IMR-90 (cell line): ENCODE results near the gene FBH1.

ENCODE experiments used
- BHLHE40 ChIP-seq: fragments of 150-350 bp; IDR thresholded peaks from 2 replicates; pipeline ENCODE4 v1.6.1; 2016; ENCODE audit warnings: mild to moderate bottlenecking, low read depth, low read length
- CEBPB ChIP-seq: IDR thresholded peaks from 2 replicates; pipeline ENCODE4 v1.6.1; 2012; ENCODE audit warnings: low read depth, low read length, improper control_type of control experiment
- CTCF ChIP-seq: conservative IDR thresholded peaks from 2 replicates; pipeline ENCODE4 v1.5.1; 2012; ENCODE audit warnings: mild to moderate bottlenecking, low read depth, low read length, improper control_type of control experiment
- FOS ChIP-seq: fragments of 150-350 bp; IDR thresholded peaks from 2 replicates; pipeline ENCODE4 v1.6.1; 2016; ENCODE audit warnings: low read depth, low read length
- MAFK ChIP-seq: IDR thresholded peaks from 2 replicates; pipeline ENCODE4 v1.6.1; 2012; ENCODE audit warnings: low read depth, low read length, improper control_type of control experiment
- NFE2L2 ChIP-seq: fragments of 150-350 bp; IDR thresholded peaks from 2 replicates; pipeline ENCODE4 v1.6.1; 2016; ENCODE audit warnings: low read depth, mild to moderate bottlenecking, low read length
- POLR2A ChIP-seq: IDR thresholded peaks from 2 replicates; pipeline ENCODE4 v1.6.1; 2012; ENCODE audit warnings: mild to moderate bottlenecking, low read depth, low read length
- RAD21 ChIP-seq: IDR thresholded peaks from 2 replicates; pipeline ENCODE4 v1.6.1; 2012; ENCODE audit warnings: low read length, improper control_type of control experiment
- RCOR1 ChIP-seq: IDR thresholded peaks from 2 replicates; pipeline ENCODE4 v1.6.1; 2012; ENCODE audit warnings: mild to moderate bottlenecking, low read length, improper control_type of control experiment; ENCODE audit not compliant: insufficient replicate concordance
- RFX5 ChIP-seq: IDR thresholded peaks from 2 replicates; pipeline ENCODE4 v1.8.0; 2012; ENCODE audit warnings: low read depth, mild to moderate bottlenecking, low read length, moderate library complexity
- SMC3 ChIP-seq: fragments of 150-350 bp; IDR thresholded peaks from 2 replicates; pipeline ENCODE4 v1.6.1; 2016; ENCODE audit warnings: low read depth, mild to moderate bottlenecking, antibody characterized with exemption, low read length, moderate library complexity
- USF2 ChIP-seq: fragments of 150-350 bp; IDR thresholded peaks from 2 replicates; pipeline ENCODE4 v1.6.1; 2017; ENCODE audit warnings: mild to moderate bottlenecking, antibody characterized with exemption, low read length, low read depth

GRCh38 chr10:5906651-5907050, 16.6 kb downstream of the FBH1 start:
- TF ChIP-seq SMC3, result no peak
- TF ChIP-seq BHLHE40, result no peak
- TF ChIP-seq POLR2A, result no peak
- no peak for TF ChIP-seq CTCF
- no peak for TF ChIP-seq FOS
- no peak for TF ChIP-seq MAFK
- no peak for TF ChIP-seq RFX5
- TF ChIP-seq RCOR1, result no peak
- no peak for TF ChIP-seq NFE2L2
- TF ChIP-seq USF2, result no peak
- TF ChIP-seq CEBPB, result no peak
- no peak for TF ChIP-seq RAD21
